Measurements from ENCODE around the gene MBNL1.

DNA sequence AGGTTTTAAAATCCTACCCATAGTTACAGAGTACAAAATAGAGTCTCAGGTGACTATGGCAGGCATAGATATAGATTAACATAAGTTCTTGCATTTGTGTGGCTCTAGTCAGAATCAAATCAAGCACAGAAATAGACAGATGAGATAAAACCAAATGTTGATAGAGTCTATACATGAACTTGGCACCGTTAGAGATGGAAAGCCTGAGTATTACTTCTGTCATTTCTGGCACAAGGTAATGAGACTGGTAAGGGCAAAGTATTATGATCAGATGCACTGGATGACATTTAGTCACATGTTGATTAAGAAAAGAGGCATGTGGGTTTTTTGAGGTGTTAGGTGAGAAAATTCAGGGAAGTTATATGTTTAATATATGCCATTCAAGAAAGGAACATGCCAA, 219.7 kb downstream of the MBNL1 start:
- TF ChIP-seq SIN3A (IDR thresholded peaks at IDR 0.05; ENCODE audit: low read depth) (no peak), ZNF274 (IDR thresholded peaks at IDR 0.05; ENCODE audit: low read depth, low read length) (no peak), POLR2A (IDR thresholded peaks at IDR 0.05; ENCODE audit: borderline replicate concordance, extremely low read depth, insufficient read depth, insufficient read length) (no peak), POLR2AphosphoS5 (IDR thresholded peaks at IDR 0.05; ENCODE audit: low read depth, low read length) (no peak), CTCF (IDR thresholded peaks at IDR 0.05 in 2 of 3, conservative IDR thresholded peaks at IDR 0.05 in 1 of 3; ENCODE audit: borderline replicate concordance in 1 of 3, insufficient read depth in 1 of 3, low read depth in 2 of 3, low read length in 2 of 3) (no peak), EZH2 (IDR thresholded peaks at IDR 0.05) (no peak), EGR1 (IDR thresholded peaks at IDR 0.05; ENCODE audit: low read depth) (no peak), CEBPB (IDR thresholded peaks at IDR 0.05; ENCODE audit: low read depth) (no peak)
